CD4-positive, alpha-beta T cell treated with Interleukin-6 at 100 ng/mL for 8 hours (primary cell): ENCODE data around the gene TSHR.
"Not testable (repeated sequence)": the region's sequence is repeated elsewhere in the genome, so short reads cannot be mapped to it uniquely, and the experiment has no call there.

Experiments
- DNase-seq: peaks from one replicate; pipeline ENCODE4 v3.0.0-alpha.2; 2020; ENCODE audit warnings: mixed read lengths, low spot score

The TSHR gene

DNA sequence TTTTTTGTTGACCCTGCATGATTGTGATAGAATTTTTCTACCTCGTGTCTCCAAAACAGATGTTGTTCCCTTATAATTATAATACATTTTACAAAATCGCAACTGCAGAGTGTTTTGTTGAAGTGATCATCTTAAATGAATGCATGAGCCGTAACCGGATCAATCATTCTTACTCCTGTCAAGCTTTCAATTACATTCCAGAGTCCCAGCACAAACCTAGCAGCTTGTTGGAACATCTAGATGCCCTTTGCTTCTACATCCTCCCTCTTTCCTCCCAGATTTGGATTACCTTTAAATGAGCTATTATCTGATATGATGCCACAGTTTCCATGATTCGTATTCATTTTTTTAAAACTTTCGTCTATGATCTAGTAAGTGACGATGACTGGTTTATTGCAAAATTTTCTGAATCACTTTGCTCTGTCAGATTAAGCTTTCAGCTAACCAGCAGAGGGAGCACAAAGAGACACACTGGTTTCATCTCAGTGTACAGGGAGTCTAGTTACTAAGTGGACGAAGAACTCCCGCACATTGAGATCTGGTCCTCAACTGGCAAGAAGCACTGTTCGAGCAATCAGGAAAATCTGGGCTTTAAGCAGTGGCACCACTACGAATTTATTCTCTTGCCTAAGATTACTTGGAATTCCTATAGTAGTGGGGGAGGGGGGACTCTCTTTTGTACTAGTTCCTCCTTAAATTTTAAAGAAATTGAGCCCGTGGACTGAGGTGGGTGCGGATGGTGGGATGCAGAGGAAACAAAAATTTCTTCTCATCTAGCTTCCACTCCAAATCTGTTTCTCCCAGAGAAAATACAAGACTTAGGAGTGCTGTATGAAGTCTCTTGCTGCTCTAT lies 40.9 kb downstream of the TSHR start:
- DNase-seq = peak; percentile 24

DNA sequence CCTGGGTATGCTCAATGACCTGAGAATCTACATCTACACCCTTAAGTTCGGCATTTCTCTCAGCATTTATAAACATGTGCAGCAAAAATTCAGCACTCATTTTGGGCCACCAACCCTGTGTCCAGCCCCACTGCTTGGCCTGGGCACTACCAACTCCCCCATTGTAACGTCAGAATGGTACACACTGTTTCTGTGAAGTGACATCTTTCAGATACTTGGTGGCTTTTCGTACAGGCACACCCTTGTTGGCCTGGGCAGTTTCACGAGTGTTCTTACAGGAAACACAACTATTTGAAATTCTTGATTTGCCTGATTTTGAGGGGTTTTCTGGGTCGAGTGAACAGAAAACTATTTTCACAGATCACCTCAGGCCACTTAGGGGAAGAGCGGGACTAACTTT lies 46.0 kb downstream of the TSHR start:
- DNase-seq = no peak

DNA sequence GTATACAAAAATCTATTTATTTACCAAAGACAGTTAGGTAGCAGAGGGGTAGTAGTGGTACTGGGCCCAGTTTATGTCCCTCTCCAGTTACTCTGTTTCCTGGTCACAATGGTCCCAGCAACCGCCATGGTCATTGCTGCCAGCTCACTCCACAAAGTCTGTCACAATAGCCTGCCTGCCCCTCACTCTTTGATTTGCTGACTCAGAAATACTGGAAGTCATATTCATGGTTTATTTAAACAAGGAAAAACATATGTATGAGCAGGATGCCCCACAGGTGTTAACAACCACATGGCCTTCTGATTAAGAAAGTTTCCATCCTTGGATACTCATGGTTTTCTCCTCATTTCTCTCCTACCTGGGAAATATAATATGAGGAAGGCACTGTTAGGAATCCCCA lies 49.2 kb downstream of the TSHR start:
- no peak for DNase-seq

DNA sequence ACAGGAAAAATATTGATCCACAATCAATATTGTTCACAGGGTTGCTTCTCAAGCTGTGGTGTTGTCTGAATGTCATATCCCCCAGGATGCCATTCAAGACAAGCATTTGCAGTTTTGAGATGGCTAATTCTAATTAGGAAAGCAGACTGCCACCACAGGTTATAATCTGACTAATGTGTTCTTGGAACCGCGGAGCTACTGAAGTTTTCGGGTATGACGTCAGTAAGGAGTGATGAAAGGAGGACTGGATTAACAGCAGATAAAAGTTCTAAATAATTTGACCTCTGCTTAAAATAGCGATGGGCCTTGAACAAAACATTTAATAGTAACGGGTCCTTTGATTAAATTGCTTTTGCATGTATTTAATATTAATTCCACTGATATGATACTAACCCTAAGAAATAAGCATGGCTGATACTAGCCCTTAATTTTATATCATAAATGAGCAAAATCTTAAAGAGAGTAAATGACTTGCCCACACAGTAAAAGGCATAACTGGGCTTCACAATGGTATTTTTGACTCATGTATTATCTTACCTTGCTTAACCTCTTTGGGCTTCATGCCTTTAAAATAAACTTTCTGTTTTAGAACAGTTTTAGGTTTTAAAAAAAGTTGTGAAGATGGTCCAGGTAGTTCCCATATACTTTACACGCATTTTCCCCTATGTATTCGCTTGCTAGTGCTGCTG lies 50.3 kb downstream of the TSHR start:
- DNase-seq = no peak

DNA sequence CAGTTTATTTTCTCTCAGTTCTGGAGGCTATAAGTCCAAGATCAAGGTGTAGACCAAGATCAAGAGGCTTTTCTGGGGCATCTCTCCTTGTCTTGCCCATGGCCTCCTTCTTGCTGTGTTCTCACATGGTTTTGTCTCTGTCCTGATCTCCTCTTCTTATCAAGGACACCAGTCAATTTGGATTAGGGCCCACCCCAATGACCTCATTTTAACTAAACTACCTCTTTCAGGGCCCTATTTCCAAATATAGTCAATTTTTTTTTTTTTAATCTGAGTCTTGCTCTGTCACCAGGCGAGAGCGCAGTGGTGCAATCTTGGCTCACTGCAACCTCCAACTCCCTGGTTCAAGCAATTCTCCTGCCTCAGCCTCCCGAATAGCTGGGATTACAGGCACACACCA lies 50.8 kb downstream of the TSHR start:
- no peak for DNase-seq

DNA sequence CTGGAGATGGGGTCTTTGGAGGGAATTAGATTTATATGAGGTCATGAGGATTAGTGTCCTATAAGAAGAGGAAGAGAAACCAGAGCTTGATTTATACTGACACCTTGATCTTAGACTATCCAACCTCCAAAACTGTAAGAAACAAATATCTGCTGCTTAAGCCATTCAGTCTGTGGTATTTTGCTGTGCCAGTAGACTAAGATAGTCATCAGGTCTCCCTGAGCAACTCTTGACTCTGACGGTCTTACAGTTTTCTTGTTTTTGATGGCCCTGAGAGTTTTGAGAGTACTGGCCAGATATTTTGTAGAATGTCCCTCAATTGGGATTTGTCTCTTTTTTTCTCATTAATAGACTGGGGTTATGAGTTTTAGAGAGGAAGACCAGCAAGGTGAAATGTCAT lies 51.7 kb downstream of the TSHR start:
- DNase-seq = no peak

DNA sequence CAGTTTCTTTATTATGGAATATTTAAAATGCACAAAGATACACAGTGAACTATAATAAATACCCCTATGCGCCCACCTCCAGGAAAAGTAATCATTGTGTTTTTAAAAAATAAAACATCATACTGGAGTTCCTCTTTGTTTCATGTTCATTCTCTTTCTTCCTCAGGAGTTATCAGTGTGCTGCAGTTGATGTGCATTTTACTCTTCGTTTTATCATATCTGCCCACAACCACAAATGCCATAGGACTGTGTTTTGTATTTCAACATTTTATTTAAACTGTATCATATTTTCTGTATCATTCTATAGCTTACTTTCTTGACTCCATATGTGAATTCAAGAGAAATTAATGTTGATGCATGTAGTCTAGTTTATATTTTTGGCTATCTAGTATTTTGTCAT lies 53.9 kb downstream of the TSHR start:
- no peak for DNase-seq

DNA sequence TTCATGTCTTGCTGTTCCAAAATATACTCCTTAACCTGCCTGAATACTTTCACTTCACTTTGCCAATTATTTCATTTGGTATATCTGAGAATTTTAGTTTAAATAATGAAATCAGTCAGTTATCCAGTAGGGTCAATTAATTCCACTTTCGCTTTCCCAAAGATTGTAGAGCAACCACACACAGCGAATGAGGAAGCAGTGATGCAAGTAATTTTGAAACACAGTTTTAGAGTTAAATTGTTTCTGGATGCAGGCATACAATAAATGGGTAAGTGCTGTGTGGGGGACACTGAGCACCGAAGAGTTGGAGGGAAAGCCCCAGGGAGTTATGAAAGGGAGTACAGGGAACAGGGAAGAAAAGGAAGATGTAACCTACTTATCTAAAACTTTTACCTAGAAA lies 62.8 kb downstream of the TSHR start:
- no peak for DNase-seq

DNA sequence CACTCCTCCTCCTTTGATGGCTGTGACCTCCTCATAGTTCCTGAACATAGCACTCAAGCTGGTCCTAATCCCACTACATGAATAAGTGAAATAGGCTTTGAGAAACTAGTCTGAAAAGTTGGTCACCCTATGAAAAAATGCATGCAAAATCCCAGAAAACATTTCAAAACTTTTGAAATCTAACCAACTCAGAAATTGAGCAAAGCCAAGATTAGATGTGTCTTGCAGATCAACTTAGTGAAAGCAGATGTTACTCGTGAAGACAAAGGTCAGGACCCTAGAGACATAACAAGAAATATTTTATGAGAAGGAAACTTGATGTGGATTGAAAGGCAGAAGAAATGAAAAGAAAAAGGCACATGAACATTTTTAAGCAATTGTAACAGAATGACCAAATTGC lies 63.3 kb downstream of the TSHR start:
- DNase-seq = no peak

DNA sequence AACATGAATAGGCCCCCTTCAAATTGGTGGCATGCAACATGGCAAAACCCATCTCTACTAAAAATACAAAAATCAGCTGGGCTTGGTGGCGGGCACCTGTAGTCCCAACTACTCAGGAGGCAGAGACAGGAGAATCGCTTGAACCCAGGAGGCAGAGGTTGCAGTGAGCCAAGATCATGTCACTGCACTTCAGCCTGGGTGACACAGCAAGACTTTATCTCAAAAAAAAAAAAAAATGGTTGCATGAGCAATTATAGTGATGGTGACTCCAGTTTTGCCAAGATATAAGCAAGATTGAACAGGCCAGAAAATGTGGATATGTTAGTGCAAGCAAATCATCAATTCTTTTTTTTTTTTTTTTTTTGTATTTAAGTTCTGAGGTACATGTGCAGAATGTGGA lies 63.7 kb downstream of the TSHR start:
- DNase-seq = not testable (repeated sequence)

DNA sequence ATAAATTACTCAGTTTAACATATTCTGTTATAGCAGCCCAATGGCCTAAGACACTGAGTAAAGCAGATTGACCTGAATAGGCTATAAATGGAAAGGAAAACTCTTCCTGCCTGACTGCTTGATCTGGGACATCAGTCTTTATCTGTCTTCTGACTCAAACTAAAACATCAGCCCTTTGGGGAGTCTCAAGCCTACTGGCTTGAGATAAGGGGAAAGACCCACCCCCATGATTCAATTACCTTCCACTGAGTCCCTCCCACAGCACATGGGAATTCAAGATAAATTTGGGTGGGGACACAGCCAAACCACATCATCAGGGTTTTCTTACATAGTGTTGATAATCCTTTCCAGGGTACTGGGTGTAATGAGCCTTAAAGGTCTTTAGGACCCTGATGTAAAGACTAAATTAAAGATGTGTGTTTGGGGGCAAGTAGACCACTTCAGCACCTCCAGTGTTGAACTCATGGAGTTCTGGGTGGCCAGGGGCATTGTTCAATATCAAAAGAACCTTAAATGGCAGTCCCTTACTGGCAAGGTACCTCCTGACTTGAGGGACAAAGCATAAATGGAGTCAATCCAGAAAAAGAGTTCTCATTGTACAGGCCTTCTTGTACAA lies 67.8 kb downstream of the TSHR start:
- no peak for DNase-seq

DNA sequence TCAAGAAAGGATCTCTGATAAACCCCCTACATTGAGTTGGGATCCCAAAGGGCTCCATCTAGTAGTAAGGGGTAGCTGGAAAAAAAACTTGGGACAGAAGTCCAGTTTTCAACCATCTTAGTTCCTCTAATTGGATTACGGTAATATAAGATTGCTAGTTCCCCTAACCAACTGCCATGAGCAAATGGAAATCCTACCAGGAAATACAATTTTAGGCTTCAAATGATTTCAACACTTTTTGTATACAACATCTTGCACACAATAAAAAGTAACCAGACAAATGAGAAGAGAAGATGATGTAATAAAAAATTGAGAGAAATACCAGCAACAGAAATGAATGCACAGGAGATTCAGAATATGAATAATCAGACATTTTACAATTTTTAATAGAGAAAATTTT lies 73.0 kb downstream of the TSHR start:
- no peak for DNase-seq

DNA sequence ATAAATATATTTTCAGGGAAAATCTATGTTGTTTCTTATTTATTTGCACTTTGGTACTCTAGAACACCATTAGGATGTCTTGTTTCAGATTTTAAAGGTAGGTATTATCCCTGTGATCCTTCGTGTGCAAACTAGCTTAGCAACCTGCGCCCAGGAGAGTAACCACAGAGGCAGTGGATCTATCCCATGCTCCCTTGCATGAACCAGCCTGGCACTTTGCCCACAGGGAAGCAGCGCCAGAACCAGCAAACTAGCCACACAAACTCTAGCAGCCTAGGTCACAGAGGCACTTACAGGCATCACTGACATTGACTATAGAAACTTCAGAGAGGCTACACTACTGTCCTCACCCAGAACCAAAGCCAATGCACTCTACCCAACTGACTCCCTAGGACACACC lies 76.1 kb downstream of the TSHR start:
- no peak for DNase-seq

DNA sequence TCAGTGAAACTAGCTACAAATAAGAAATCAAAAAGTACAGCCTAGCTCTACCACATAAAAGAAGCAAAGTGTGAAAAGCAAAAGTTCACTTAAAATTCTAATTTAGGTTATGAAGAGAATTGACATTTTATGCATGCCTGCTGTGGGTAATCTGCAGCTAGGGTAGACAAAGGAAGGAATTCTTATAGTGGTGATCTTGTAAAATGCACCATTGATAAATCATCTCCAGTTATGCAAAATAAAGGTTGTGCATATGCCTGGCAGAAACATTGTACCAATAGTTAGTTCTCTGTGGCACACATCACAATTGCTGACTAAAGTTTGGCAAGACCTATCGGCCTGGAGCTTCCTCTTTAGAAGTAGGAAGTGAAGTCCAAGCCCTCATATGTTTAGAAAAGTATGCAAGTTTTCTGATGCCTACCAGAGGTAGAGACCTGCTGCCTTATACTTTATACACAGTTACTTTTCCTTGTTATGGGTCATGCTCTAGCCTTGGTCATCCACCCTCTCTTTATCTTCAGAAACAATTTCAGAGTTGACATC lies 78.3 kb downstream of the TSHR start:
- DNase-seq = no peak

DNA sequence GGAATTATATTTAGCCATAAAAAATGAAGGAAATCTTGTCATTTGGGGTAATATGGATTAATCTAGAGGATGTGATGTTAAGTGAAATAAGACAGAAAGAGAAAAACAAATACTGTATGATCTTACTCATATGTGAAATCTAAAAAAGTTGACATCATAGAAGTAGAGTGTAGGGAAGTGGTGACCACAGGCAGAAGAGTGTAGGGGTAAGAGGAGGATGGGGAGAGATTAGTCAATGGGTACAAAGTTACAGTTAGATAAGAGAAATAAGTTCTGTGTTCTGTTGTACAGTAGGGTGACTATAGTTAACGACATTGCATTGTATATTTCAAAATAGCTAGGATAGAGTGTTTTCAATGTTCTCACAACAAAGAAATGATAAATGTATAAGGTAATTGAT lies 87.0 kb downstream of the TSHR start:
- DNase-seq = no peak

DNA sequence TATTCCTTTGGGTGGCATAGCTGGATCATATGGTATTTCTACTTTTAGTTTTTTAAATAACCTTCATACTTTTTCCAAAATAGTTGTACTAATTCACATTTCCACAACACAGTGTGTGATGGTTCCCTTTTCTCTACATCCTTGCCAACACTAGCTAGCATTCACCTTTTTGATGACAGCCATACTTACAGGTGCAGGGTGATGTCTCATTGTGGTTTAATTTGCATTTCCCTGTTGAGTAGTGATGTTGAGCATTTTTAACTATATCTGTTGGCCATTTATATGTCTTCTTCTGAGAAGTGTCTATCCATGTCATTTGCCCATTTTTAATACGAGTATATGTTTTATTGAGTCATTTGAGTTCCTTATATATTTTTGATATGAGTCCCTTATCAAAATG lies 96.1 kb downstream of the TSHR start:
- no peak for DNase-seq

DNA sequence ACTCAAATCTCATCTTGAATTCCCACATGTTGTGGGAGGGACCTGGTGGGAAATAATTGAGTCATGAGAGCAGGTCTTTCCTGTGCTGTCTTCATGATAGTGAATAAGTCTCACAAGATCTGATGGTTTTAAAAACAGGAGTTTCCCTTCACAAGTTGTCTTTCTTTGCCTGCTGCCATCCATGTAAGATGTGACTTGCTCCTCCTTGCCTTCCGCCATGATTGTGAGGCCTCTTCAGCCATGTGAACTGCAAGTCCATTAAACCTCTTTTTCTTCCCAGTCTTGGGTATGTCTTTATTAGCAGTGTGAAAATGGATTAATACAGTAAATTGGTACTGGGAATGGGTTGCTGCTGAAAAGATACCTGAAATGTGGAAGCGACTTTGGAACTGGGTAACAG lies 98.6 kb downstream of the TSHR start:
- not testable (repeated sequence) for DNase-seq

DNA sequence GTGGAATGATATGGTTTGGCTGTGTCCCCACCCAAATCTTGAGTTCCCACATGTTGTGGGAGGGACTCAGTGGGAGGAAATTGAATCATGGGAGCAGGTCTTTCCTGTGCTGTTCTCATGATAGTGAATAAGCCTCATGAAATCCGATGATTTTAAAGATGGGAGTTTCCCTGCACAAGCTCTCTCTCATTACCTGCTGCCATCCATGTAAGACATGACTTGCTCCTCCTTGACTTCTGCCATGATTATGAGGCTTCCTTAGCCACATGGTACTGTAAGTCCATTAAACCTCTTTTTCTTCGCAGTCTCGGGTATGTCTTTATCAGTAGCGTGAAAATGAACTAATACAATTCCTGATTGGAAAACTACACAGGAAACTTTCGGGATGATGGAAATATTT lies 100.5 kb downstream of the TSHR start:
- no peak for DNase-seq

DNA sequence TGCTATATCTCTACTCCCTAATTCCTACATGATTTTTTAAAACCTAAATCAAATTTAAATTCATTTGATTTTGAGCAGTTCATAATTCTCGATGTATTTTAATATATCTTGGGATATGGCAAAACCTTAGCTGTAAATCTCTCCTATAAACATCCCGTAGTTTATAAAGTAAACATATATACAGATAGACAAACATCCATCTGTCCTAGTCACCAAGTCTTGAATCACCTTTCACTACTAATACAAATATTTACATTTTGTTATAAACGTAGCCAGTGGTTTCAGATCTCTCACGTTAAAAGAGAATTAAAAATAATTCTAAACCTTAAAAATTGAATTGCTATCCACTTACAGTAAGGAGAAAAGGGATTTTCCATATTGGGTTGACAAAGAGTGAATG lies 107.0 kb downstream of the TSHR start:
- DNase-seq = no peak

DNA sequence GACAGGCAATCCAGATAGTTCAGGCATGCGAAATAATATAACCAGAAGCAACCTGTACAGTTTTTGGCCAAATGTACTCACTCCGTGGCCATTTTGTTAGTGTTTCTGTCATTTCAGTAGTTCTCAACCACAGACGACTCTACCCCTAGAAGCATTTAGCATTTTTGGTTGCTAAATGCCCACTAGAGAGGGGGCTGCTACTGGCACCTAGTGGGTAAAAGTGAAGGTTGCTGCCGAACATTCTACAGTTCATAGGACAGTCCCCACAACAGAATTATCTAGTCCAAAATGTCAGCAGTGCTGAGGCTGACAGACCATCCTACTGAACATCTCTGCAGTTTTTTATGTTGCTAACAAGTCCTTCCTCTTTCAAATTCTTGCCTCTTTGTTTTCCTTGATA lies 107.4 kb downstream of the TSHR start:
- no peak for DNase-seq

DNA sequence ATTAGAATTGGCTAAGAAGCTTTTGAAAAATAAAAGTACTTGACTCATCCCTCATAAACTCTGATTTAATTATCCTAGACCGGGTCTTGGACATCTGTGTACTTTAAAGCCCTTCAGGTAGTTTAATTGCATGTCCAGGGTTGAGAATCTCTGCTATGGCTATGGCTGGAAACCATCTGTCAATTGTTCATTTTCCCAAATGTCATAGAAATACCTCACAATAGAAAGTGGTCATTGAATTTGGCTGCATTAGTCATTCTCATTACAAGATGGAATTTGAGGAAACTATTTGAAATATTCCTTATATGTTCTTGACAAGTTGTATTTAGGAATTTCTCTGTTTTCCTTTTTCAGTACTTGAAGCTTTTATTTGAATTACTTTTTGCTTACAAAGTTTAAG lies 111.3 kb downstream of the TSHR start:
- no peak for DNase-seq

DNA sequence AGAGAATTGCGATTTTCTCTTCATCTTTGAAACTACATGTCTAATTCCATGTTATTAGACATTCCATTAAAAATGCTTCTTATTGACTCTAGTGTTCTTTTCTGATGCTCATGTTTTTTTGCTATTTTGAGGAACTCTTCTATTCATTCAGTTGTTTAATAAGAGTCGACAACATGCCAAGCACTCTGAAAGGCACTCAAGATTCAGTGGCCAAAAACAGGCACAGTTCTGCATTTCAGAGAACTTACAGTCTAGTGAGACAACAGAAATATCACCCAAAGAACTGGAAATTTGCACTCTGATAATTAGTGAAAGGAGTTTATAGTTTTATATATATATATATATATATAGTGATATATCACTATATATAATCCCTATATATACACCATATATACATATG lies 111.7 kb downstream of the TSHR start:
- DNase-seq = no peak

DNA sequence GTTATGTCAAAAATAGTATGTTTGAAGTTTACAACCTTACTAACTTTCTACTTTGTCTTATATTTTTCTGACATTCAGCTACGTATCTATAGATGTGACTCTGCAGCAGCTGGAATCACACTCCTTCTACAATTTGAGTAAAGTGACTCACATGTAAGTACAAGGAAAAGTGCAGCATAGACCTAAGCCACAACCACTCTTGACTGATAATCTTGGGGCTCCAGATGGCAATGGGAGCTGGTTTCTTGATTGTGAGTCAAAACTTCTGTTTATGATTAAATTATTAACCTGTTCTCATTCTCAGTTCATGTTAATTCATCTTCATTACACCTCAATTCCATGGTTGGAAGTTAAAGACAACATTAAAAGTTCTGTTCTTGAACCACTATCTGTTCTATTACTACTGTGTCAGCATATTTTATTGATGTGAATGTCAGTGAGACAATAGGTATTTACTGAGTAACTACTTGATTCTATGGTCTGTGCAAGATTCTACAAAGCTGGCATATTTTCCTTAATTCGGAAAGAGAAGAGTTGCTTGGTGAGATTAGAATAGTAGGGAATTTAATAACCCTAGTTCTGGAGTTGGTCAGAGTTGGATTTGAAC lies 112.9 kb downstream of the TSHR start:
- DNase-seq = no peak
